Right lobe of liver (tissue), 6 donors: ENCODE results near the gene NFKB1. TPM values are rescaled to one million over a fixed set of nuclear protein-coding genes. Genes with fewer than 3 reads are reported as not detected.

Experiments used
- ATAC-seq, 4 donors: fragments of 200-7000 bp; cut with Tn5 transposase; one replicate each; pipeline ENCODE4 v1.9.1; 2020; ENCODE audit warnings: mild to moderate bottlenecking in 4 of 4, moderate library complexity in 4 of 4
- DNase-seq, 3 donors: peaks; one replicate each; pipeline ENCODE4 v3.0.0-alpha.2; 2020
- H3K27ac ChIP-seq, 3 donors: fragments of 200-600 bp; one replicate each; pipeline ENCODE4 v1.8.0; 2022
- H3K27me3 ChIP-seq, 2 donors: fragments of 200-600 bp; one replicate each; pipeline ENCODE4 v1.8.0; 2022
- H3K36me3 ChIP-seq, 4 donors: fragments of 200-600 bp; sonication (generic) in 1 of 4; one replicate each; pipeline versions ENCODE4 v1.5.1 to v1.8.0; 2017 to 2022; ENCODE audit warnings: control low read depth in 1 of 4
- H3K4me1 ChIP-seq, 4 donors: fragments of 200-600 bp; sonication (generic) in 1 of 4; one replicate each; pipeline versions ENCODE4 v1.5.1 to v1.8.0; 2017 to 2022; ENCODE audit warnings: control low read depth in 1 of 4
- H3K4me3 ChIP-seq, 3 donors: fragments of 200-600 bp; one replicate each; pipeline ENCODE4 v1.8.0; 2022
- H3K9me3 ChIP-seq, 4 donors: fragments of 200-600 bp; sonication (generic) in 1 of 4; one replicate each; pipeline versions ENCODE4 v1.5.1 to v1.8.0; 2017 to 2022; ENCODE audit warnings: control low read depth in 1 of 4
- POLR2A ChIP-seq: fragments of 450-650 bp; IDR thresholded peaks from one replicate; pipeline ENCODE4 v1.6.1; 2017; ENCODE audit warnings: antibody characterized with exemption, mild to moderate bottlenecking
- WGBS: methylation state at CpG from one replicate; pipeline ENCODE4 v1.1.6; 2018; ENCODE audit warnings: low coverage, low lambda C conversion rate; ENCODE audit not compliant: insufficient coverage; ENCODE audit errors: missing lambda C conversion rate; 5-methylcytosine and 5-hydroxymethylcytosine counted together
- intact Hi-C, 2 donors: fragments of 100-400 bp; cut with DNase I; formaldehyde crosslinking; loops; one replicate each; pipeline versions ENCODE4 v1.11.2 to v1.14.1; 2022
- total RNA-seq, 6 experiments: library from RNA; depleted of rRNA in 2 of 6; stranded (reverse); fragments of >200 nt in 2 of 6; fragmentation: NEBNext Ultra II Directional in 3 of 6; extraction: Animal tissue kit (Norgen Biotek cat#: 25700) in 3 of 6; gene quantifications; one replicate each; pipeline versions ENCODE4 v1.1.0 to v1.2.4, GENCODE V29; 2016 to 2023
- TF ChIP-seq, protein P1 (sequence below), 4 donors: fragments of 200-600 bp in 3 of 4; fragments of 450-650 bp in 1 of 4; IDR thresholded peaks; one replicate each; pipeline versions ENCODE4 v1.5.1 to v1.8.0; 2016 to 2022; ENCODE audit warnings: antibody characterized with exemption in 4 of 4, mild to moderate bottlenecking in 2 of 4
- donor health status: DM: no; HTN: yes; CAD: no.
- donor health status: DM: no; HTN: no; CAD: no.
- donor health status: DM: no; HTN: no; CAD: no.
- donor health status: DM: no; HTN: yes; CAD: no.
- donor health status: DM: no; HTN: yes; CAD: no.

NFKB1 gene
- total RNA-seq, 6 experiments from 2014 or later: 13.8 to 48.6 (median 17.5) TPM

DNA sequence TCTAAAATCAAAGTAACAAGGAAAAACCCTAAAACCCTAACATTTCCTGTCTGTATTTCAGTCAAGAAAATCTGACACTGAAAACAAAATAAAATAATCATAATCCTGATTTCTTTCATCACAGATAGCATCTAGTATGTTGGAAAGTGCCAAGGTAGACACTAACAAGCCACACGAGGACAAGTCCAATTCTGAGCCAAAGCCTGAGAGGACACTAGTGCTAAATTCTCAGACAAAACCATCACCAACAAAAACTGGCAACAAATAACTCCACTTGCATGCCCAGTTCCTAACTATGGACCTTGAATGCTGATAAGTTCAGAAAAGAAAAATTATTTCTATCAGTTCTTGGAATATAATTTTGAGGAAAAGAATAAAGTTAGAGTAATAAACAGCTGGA lies 146.0 kb downstream of the NFKB1 start:
- Histone ChIP-seq H3K4me3 (no peak overlapping the region), H3K27ac (no peak overlapping the region), H3K9me3 (no peaks in the 10 kb centered on the region), H3K36me3 (peaks cover 0 to 19% (median 2%) of the 10 kb centered on the region in 4 donors), H3K4me1 (no peaks in the 10 kb centered on the region), H3K27me3 (no peaks in the 10 kb centered on the region)
- intact Hi-C loops: no loop called here
- TF ChIP-seq, protein P1, sequence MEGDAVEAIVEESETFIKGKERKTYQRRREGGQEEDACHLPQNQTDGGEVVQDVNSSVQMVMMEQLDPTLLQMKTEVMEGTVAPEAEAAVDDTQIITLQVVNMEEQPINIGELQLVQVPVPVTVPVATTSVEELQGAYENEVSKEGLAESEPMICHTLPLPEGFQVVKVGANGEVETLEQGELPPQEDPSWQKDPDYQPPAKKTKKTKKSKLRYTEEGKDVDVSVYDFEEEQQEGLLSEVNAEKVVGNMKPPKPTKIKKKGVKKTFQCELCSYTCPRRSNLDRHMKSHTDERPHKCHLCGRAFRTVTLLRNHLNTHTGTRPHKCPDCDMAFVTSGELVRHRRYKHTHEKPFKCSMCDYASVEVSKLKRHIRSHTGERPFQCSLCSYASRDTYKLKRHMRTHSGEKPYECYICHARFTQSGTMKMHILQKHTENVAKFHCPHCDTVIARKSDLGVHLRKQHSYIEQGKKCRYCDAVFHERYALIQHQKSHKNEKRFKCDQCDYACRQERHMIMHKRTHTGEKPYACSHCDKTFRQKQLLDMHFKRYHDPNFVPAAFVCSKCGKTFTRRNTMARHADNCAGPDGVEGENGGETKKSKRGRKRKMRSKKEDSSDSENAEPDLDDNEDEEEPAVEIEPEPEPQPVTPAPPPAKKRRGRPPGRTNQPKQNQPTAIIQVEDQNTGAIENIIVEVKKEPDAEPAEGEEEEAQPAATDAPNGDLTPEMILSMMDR (IDR thresholded peaks at IDR 0.05): no peak
- no peak for TF ChIP-seq POLR2A
- DNase-seq (no peak), ATAC-seq (no peak)
- 67% methylated on average over 1 of the region's 1 CpG for WGBS

DNA sequence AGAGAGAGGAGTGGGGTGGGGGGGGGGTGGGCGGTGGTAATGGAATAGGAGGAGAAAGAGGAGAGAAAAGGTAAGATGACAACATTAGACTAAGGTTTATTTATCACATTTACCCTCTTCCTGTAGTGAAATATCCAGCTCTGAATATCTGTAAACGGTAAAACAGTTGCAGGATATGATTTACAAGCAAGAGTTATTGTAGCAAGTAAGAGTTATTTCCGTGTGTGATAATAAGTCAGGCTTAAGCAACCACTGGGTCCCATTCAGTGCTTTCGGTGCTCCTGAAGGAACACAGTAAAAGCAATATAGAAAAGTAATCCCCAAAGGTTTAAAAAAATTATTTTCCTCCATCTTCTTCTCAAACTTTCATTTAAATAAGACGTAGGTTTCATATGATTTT lies 156.0 kb downstream of the NFKB1 start:
- no peak overlapping the region for H3K27ac ChIP-seq
- no peaks in the 10 kb centered on the region for H3K4me1 ChIP-seq
- 48% methylated on average over 5 of the region's 5 CpGs for WGBS
- no peak for ATAC-seq
- H3K36me3 ChIP-seq: no peaks in the 10 kb centered on the region
- H3K9me3 ChIP-seq: no peaks in the 10 kb centered on the region
- no peak overlapping the region for H3K4me3 ChIP-seq
- no peaks in the 10 kb centered on the region for H3K27me3 ChIP-seq
- intact Hi-C loops: no loop called here
- no peak for DNase-seq
- no peak for TF ChIP-seq POLR2A
- TF ChIP-seq, protein P1 (IDR thresholded peaks at IDR 0.05): no peak

DNA sequence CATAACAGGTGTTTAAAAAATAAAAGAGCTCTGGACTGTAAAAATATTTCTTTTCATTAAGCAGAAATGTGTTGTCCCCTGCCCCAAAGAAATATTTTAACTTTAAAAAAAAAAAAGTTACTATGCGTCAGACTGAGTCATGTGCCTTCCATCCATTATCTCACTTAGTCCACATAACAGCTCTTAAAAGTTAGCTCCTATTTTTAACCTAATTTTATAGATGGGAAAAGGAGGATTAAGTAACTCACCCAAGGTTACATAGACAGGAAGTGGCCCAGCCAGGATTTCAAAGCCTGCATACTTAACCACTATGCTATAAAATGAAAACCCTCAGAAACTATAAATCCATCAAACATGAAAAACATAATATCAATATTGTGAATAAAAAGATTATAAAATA lies 161.9 kb downstream of the NFKB1 start:
- no peaks in the 10 kb centered on the region for H3K9me3 ChIP-seq
- intact Hi-C loops: no loop called here
- H3K27ac ChIP-seq: no peak overlapping the region
- H3K4me1 ChIP-seq: no peaks in the 10 kb centered on the region
- H3K27me3 ChIP-seq: no peaks in the 10 kb centered on the region
- WGBS: 92% methylated on average over 1 of the region's 1 CpG
- H3K4me3 ChIP-seq: no peak overlapping the region
- no peak for DNase-seq
- no peak for ATAC-seq
- H3K36me3 ChIP-seq: peaks cover 0 to 13% (median 0%) of the 10 kb centered on the region in 4 donors
- TF ChIP-seq, protein P1 (IDR thresholded peaks at IDR 0.05): no peak

DNA sequence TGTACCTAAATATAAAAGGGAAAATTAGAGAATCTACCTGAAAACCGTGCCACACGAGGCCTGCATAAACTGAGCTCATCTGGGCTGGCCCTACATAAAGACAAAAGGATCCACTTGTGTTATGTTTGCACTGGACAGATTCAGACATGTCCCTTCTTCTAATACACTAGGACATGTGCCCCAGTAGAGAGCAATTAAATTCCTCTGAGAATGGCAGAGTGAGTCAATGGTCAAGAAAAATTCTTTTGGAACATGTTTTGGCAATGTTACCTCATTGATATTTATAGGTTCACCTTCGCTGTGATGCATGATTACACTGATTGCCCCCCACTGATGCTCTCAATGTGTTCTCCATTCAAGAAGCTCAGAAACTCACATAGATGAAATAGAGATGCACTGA lies 164.4 kb downstream of the NFKB1 start:
- ATAC-seq: no peak
- no peaks in the 10 kb centered on the region for H3K4me1 ChIP-seq
- H3K4me3 ChIP-seq: no peak overlapping the region
- WGBS: 97% methylated on average over 3 of the region's 3 CpGs
- TF ChIP-seq, protein P1 (IDR thresholded peaks at IDR 0.05): no peak
- TF ChIP-seq POLR2A: no peak
- H3K27ac ChIP-seq: no peak overlapping the region
- peaks cover 0 to 18% (median 0%) of the 10 kb centered on the region in 4 donors for H3K36me3 ChIP-seq
- intact Hi-C loops: no loop called here
- no peak for DNase-seq
- H3K9me3 ChIP-seq: no peaks in the 10 kb centered on the region
- no peaks in the 10 kb centered on the region for H3K27me3 ChIP-seq

Other genes starting within 250 kb of the NFKB1 start
- gene SLC39A8, start 155.9 kb upstream of the NFKB1 start, total RNA-seq: 10 to 100 TPM; 19.4 to 24.7 (median 23.3) TPM